HepG2 (cell line): Measurements from ENCODE around the gene NELFCD. TPM values are rescaled to one million over a fixed set of nuclear protein-coding genes. Genes with fewer than 3 reads are reported as not detected.

Experiments
- ARID2 ChIP-seq: sonication (generic); formaldehyde crosslinking; IDR thresholded peaks from 2 replicates; pipeline ENCODE4 v1.8.1; 2022; ENCODE audit warnings: mild to moderate bottlenecking, missing genetic modification reagents, borderline replicate concordance
- CENPBD1 ChIP-seq: sonication (generic); formaldehyde crosslinking; IDR thresholded peaks from 2 replicates; pipeline ENCODE4 v1.8.0; 2022; ENCODE audit warnings: missing genetic modification reagents, low read depth, mild to moderate bottlenecking, borderline replicate concordance
- DBP ChIP-seq: sonication (generic); formaldehyde crosslinking; IDR thresholded peaks from 2 replicates; pipeline ENCODE4 v1.4.0; 2020; ENCODE audit warnings: missing genetic modification reagents; ENCODE audit errors: not compliant biosample characterization
- FOXA1 ChIP-seq, 2 experiments: fragments of 450-650 bp in 1 of 2; sonication (generic) in 1 of 2; formaldehyde crosslinking in 1 of 2; IDR thresholded peaks; 2 replicates each; pipeline versions ENCODE4 v1.4.0 to v1.6.1; 2016 to 2020; ENCODE audit warnings: missing genetic modification reagents in 1 of 2
- HES4 ChIP-seq: sonication (generic); formaldehyde crosslinking; IDR thresholded peaks from 2 replicates; pipeline ENCODE4 v1.9.0; 2021; ENCODE audit warnings: mild to moderate bottlenecking, missing genetic modification reagents, borderline replicate concordance
- KLF11 ChIP-seq: IDR thresholded peaks from 2 replicates; pipeline ENCODE4 v1.6.1; 2016; ENCODE audit warnings: missing compliant biosample characterization
- KLF16 ChIP-seq, 2 experiments: sonication (generic) in 1 of 2; formaldehyde crosslinking in 1 of 2; IDR thresholded peaks; 2 replicates each; pipeline versions ENCODE4 v1.6.1 to v1.8.0; 2016 to 2023; ENCODE audit warnings: missing genetic modification reagents in 2 of 2, missing compliant biosample characterization in 1 of 2
- MYNN ChIP-seq: sonication (generic); formaldehyde crosslinking; IDR thresholded peaks from 2 replicates; pipeline ENCODE4 v1.4.0; 2020; ENCODE audit warnings: mild to moderate bottlenecking, low read depth, missing genetic modification reagents
- PAF1 ChIP-seq: IDR thresholded peaks from 2 replicates; pipeline ENCODE4 v1.6.1; 2016; ENCODE audit warnings: missing genetic modification reagents, missing compliant biosample characterization
- PBX2 ChIP-seq: IDR thresholded peaks from 2 replicates; pipeline ENCODE4 v1.6.1; 2016; ENCODE audit warnings: control low read depth
- PCBP1 ChIP-seq: fragments of 200-400 bp; formaldehyde crosslinking; IDR thresholded peaks from 2 replicates; pipeline ENCODE4 v1.6.1; 2017; ENCODE audit warnings: mild to moderate bottlenecking, low read depth, low read length, borderline replicate concordance
- SMAD3 ChIP-seq: sonication (generic); formaldehyde crosslinking; IDR thresholded peaks from 2 replicates; pipeline ENCODE4 v1.4.0; 2020; ENCODE audit warnings: missing genetic modification reagents
- ZEB1 ChIP-seq: IDR thresholded peaks from 2 replicates; pipeline ENCODE4 v1.6.1; 2012; ENCODE audit warnings: mild to moderate bottlenecking, low read depth, inconsistent platforms; ENCODE audit not compliant: insufficient replicate concordance
- ZFP1 ChIP-seq: IDR thresholded peaks from 2 replicates; pipeline ENCODE4 v1.6.1; 2016
- ZFY ChIP-seq: sonication (generic); formaldehyde crosslinking; IDR thresholded peaks from 2 replicates; pipeline ENCODE4 v1.4.0; 2020; ENCODE audit warnings: missing genetic modification reagents
- ZNF234 ChIP-seq: sonication (generic); formaldehyde crosslinking; conservative IDR thresholded peaks from 2 replicates; pipeline ENCODE4 v1.5.1; 2020; ENCODE audit warnings: mild to moderate bottlenecking, missing genetic modification reagents
- ZNF414 ChIP-seq: sonication (generic); formaldehyde crosslinking; IDR thresholded peaks from 2 replicates; pipeline ENCODE4 v1.5.0; 2020; ENCODE audit warnings: missing genetic modification reagents
- ZNF597 ChIP-seq: sonication (generic); formaldehyde crosslinking; IDR thresholded peaks from 2 replicates; pipeline ENCODE4 v1.5.0; 2020; ENCODE audit warnings: missing genetic modification reagents
- ZNF598 ChIP-seq: sonication (generic); formaldehyde crosslinking; IDR thresholded peaks from 2 replicates; pipeline ENCODE4 v1.5.1; 2020; ENCODE audit warnings: mild to moderate bottlenecking, missing genetic modification reagents, borderline replicate concordance
- ZNF883 ChIP-seq: sonication (generic); formaldehyde crosslinking; IDR thresholded peaks from 2 replicates; pipeline ENCODE4 v1.5.1; 2020; ENCODE audit warnings: mild to moderate bottlenecking, missing genetic modification reagents; ENCODE audit errors: not compliant biosample characterization
- ZZZ3 ChIP-seq: sonication (generic); formaldehyde crosslinking; IDR thresholded peaks from 2 replicates; pipeline ENCODE4 v1.4.0; 2020; ENCODE audit warnings: missing genetic modification reagents, mild to moderate bottlenecking, borderline replicate concordance
- polyA plus RNA-seq, 8 experiments: library from polyadenylated mRNA; depleted of rRNA in 3 of 8; stranded (reverse) in 7 of 8; unstranded in 1 of 8; fragments of >200 nt; fragmentation: Illumina TruSeq in 4 of 8; extraction: Trizol in 4 of 8; gene quantifications; 2 replicates each; pipeline versions ENCODE4 v1.2.1 to v1.2.3, GENCODE V29; 2011 to 2016; ENCODE audit warnings: low read depth in 4 of 8, missing spikeins in 1 of 8, mixed read lengths in 1 of 8; ENCODE audit not compliant: insufficient read depth in 1 of 8
- total RNA-seq, 5 experiments: library from RNA; depleted of rRNA; stranded (reverse); fragments of >200 nt; fragmentation: Illumina TruSeq; extraction: Trizol; gene quantifications; 2 replicates each; pipeline ENCODE4 v1.2.3, GENCODE V29; 2016; ENCODE audit warnings: low read depth in 1 of 5
- TF ChIP-seq, protein P1 (sequence below): sonication (generic); formaldehyde crosslinking; IDR thresholded peaks from 2 replicates; pipeline ENCODE4 v1.5.1; 2020; ENCODE audit warnings: mild to moderate bottlenecking, missing genetic modification reagents, moderate library complexity

Gene NELFCD
- total and polyA plus RNA-seq, 2 of the 13 experiments (the other 11 are each of a cell fraction or from before 2014, with no cell fraction given), result 159 to 203 TPM

GRCh38 chr20:59010995-59011873 is 30.2 kb downstream of the NELFCD start (continued):
- TF ChIP-seq ZNF234 (CRISPR knock-in tag) (no peak), ZNF597 (CRISPR knock-in tag) (no peak), KLF11 (no peak), ZZZ3 (CRISPR knock-in tag) (no peak), HES4 (CRISPR knock-in tag) (no peak), SMAD3 (CRISPR knock-in tag) (no peak), ZNF883 (CRISPR knock-in tag) (no peak), KLF16 (CRISPR knock-in tag; IDR thresholded peaks at IDR 0.05) (no peak; a peak in 1 of 4 replicates), PCBP1 (no peak), ZFP1 (0 out of 2 replicates have a peak, but pooled peaks have one; percentile 23), ZNF414 (CRISPR knock-in tag) (no peak), CENPBD1 (CRISPR knock-in tag) (no peak), DBP (CRISPR knock-in tag) (no peak), ZEB1 (no peak), ZNF598 (CRISPR knock-in tag) (0 out of 2 replicates have a peak, but pooled peaks have one; percentile 36), MYNN (no peak), PBX2 (CRISPR knock-in tag) (no peak), ZFY (CRISPR knock-in tag) (no peak), PAF1 (no peak), ARID2 (no peak; the same call in 1 of the 2 replicates), FOXA1 (IDR thresholded peaks at IDR 0.05) (no peak), FOXA1 (CRISPR knock-in tag; IDR thresholded peaks at IDR 0.05) (no peak)
- TF ChIP-seq, protein P1, sequence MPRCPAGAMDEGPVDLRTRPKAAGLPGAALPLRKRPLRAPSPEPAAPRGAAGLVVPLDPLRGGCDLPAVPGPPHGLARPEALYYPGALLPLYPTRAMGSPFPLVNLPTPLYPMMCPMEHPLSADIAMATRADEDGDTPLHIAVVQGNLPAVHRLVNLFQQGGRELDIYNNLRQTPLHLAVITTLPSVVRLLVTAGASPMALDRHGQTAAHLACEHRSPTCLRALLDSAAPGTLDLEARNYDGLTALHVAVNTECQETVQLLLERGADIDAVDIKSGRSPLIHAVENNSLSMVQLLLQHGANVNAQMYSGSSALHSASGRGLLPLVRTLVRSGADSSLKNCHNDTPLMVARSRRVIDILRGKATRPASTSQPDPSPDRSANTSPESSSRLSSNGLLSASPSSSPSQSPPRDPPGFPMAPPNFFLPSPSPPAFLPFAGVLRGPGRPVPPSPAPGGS (CRISPR knock-in tag), result peak; percentile 69; the same call in 1 of the 2 replicates
